Endothelial cell of umbilical vein (primary cell): Measurements from ENCODE around the gene CNNM3. TPM values are rescaled to one million over a fixed set of nuclear protein-coding genes. Genes with fewer than 3 reads are reported as not detected.

Experiments
- BruUV-seq: library from RNA; stranded (reverse); fragments of 400-500 nt; replicated peaks from 2 replicates; lab custom pipeline; 2021; lab: Mats Ljungman, UMichigan
- CTCF ChIA-PET: fragments of 300-600, 350-600 bp; sonication (Branson Sonifier 250); formaldehyde crosslinking; loops from one replicate; lab custom pipeline; 2021; ENCODE audit warnings: antibody characterized with exemption, inconsistent platforms; lab: Charles Lee
- POLR2A ChIA-PET: fragments of 300-600, 350-600 bp; sonication (Branson Sonifier 250); formaldehyde crosslinking; loops from one replicate; lab custom pipeline; 2021; ENCODE audit warnings: antibody characterized with exemption, inconsistent platforms; lab: Charles Lee
- DNase-seq: peaks from one replicate; pipeline ENCODE4 v3.0.0-alpha.2; 2011; ENCODE audit warnings: low read depth, low spot score
- FAIRE-seq: peaks from 2 replicates; lab custom pipeline; 2011; peaks lifted over from hg19 to GRCh38; lab: Jason Lieb, UNC
- H2AFZ ChIP-seq: 2 replicates; pipeline ENCODE4 v1.6.0; 2012; ENCODE audit warnings: low read depth, low read length, control low read depth, inconsistent platforms
- H3K27ac ChIP-seq: 2 replicates; pipeline ENCODE4 v1.5.1; 2011; ENCODE audit warnings: low read depth, mild to moderate bottlenecking, control low read depth, low read length, moderate library complexity; ENCODE audit not compliant: insufficient read depth
- H3K27me3 ChIP-seq, 2 experiments: 2 replicates each; pipeline versions ENCODE4 v1.6.0 to v1.6.1; 2011; ENCODE audit warnings: low read length in 2 of 2, mixed read lengths in 1 of 2; ENCODE audit not compliant: control insufficient read depth in 2 of 2, insufficient read depth in 2 of 2
- H3K36me3 ChIP-seq, 2 experiments: 2 replicates in 1 of 2; 3 replicates in 1 of 2; pipeline ENCODE4 v1.5.1; 2011; ENCODE audit warnings: low read length in 2 of 2, mild to moderate bottlenecking in 1 of 2, moderate library complexity in 1 of 2; ENCODE audit not compliant: control insufficient read depth in 2 of 2, insufficient read depth in 2 of 2; ENCODE audit errors: extremely low read depth in 1 of 2
- H3K4me1 ChIP-seq: 3 replicates; pipeline ENCODE4 v1.5.1; 2011; ENCODE audit warnings: mild to moderate bottlenecking, low read length; ENCODE audit not compliant: control insufficient read depth, insufficient read depth; ENCODE audit errors: extremely low read depth
- H3K4me2 ChIP-seq: 2 replicates; pipeline ENCODE4 v1.6.1; 2011; ENCODE audit warnings: low read length, control low read depth, mixed read lengths; ENCODE audit not compliant: insufficient read depth
- H3K4me3 ChIP-seq, 3 experiments: fragments of 200-600 bp in 1 of 3; sonication (generic), shearing (Covaris generic) in 1 of 3; replicated peaks in 1 of 3; 2 replicates each; pipeline ENCODE4 v1.5.1; 2011 to 2016; ENCODE audit warnings: control low read depth in 3 of 3, low read length in 3 of 3, mild to moderate bottlenecking in 2 of 3, inconsistent platforms in 1 of 3, low read depth in 1 of 3, moderate library complexity in 1 of 3; ENCODE audit not compliant: insufficient read depth in 1 of 3
- H3K79me2 ChIP-seq: 2 replicates; pipeline ENCODE4 v1.6.0; 2012; ENCODE audit warnings: low read length, inconsistent platforms; ENCODE audit not compliant: control insufficient read depth, insufficient read depth
- H3K9ac ChIP-seq: replicated peaks from 2 replicates; pipeline ENCODE3; 2011; ENCODE audit warnings: low read length, control low read depth; ENCODE audit not compliant: insufficient read depth; ENCODE audit errors: extremely low read depth
- H3K9me1 ChIP-seq: replicated peaks from 3 replicates; pipeline ENCODE4 v1.6.0; 2011; ENCODE audit warnings: mild to moderate bottlenecking, low read length; ENCODE audit not compliant: control insufficient read depth, insufficient read depth; ENCODE audit errors: extremely low read depth
- H3K9me3 ChIP-seq: replicated peaks from 2 replicates; pipeline ENCODE4 v1.5.1; 2012; ENCODE audit warnings: low read length, inconsistent platforms; ENCODE audit not compliant: control insufficient read depth, insufficient read depth
- H4K20me1 ChIP-seq: replicated peaks from 2 replicates; pipeline ENCODE3; 2011; ENCODE audit warnings: mild to moderate bottlenecking, low read length; ENCODE audit not compliant: control insufficient read depth, insufficient read depth; ENCODE audit errors: extremely low read depth
- CTCF ChIP-seq, 2 donors: IDR thresholded peaks; 1 replicate in 1 of 2; 2 replicates in 1 of 2; pipeline ENCODE4 v1.5.1; 2011; ENCODE audit warnings: low read length in 2 of 2, mild to moderate bottlenecking in 2 of 2, moderate library complexity in 2 of 2, control low read depth in 1 of 2, inconsistent platforms in 1 of 2, low read depth in 1 of 2; ENCODE audit not compliant: insufficient read depth in 1 of 2; ENCODE audit errors: extremely low read depth in 1 of 2
- EZH2 ChIP-seq: IDR thresholded peaks from 2 replicates; pipeline ENCODE4 v1.6.1; 2012; ENCODE audit warnings: borderline replicate concordance, low read depth, mild to moderate bottlenecking, moderate library complexity, low read length, inconsistent platforms; ENCODE audit not compliant: severe bottlenecking
- FOS ChIP-seq: IDR thresholded peaks from 2 replicates; pipeline ENCODE4 v1.6.1; 2011; ENCODE audit warnings: mild to moderate bottlenecking, low read length, moderate library complexity, borderline replicate concordance; ENCODE audit not compliant: insufficient read depth
- GATA2 ChIP-seq: IDR thresholded peaks from 2 replicates; pipeline ENCODE4 v1.7.0; 2011; ENCODE audit warnings: low read depth, mild to moderate bottlenecking, moderate library complexity, mixed read lengths, low read length; ENCODE audit not compliant: insufficient read length, insufficient read depth
- JUN ChIP-seq: IDR thresholded peaks from 2 replicates; pipeline ENCODE4 v1.6.1; 2011; ENCODE audit warnings: borderline replicate concordance, low read depth; ENCODE audit not compliant: insufficient read length, insufficient read depth
- MAX ChIP-seq: IDR thresholded peaks from 2 replicates; pipeline ENCODE4 v1.6.1; 2011; ENCODE audit not compliant: insufficient read depth, insufficient read length
- MYC ChIP-seq: IDR thresholded peaks from one replicate; pipeline ENCODE4 v1.6.1; 2011; ENCODE audit warnings: mild to moderate bottlenecking, low read depth, low read length
- POLR2A ChIP-seq: IDR thresholded peaks from 2 replicates; pipeline ENCODE4 v1.6.1; 2012; ENCODE audit warnings: low read depth, mild to moderate bottlenecking, control low read depth, low read length
- POLR2AphosphoS5 ChIP-seq: IDR thresholded peaks from 2 replicates; pipeline ENCODE4 v1.6.1; 2012; ENCODE audit warnings: low read depth, mild to moderate bottlenecking, control low read depth, low read length, moderate library complexity; ENCODE audit not compliant: insufficient read depth
- dilution Hi-C: fragments of 300-500 bp; cut with MboI; formaldehyde crosslinking; loops from one replicate; pipeline ENCODE4 v1.15.0; 2019; ENCODE audit warnings: low sequenced_read_pairs; ENCODE audit not compliant: extremely low pct_ligation_motif_present
- intact Hi-C: fragments of 100-400 bp; cut with micrococcal nuclease; formaldehyde crosslinking; loops from one replicate; pipeline ENCODE4 v1.10.0; 2022
- polyA plus RNA-seq, 4 experiments: library from polyadenylated mRNA; depleted of rRNA in 3 of 4; stranded (reverse) in 3 of 4; unstranded in 1 of 4; fragments of >200 nt; gene quantifications; 2 replicates each; pipeline versions ENCODE4 v1.2.1 to v1.2.3, GENCODE V29; 2011 to 2012; ENCODE audit warnings: missing spikeins in 1 of 4
- total RNA-seq: library from RNA; stranded (reverse); gene quantifications from 2 replicates; pipeline ENCODE4 v1.2.3, GENCODE V29; 2021

CNNM3 gene
- total and polyA plus RNA-seq, 2 donors (not counting 3 experiments of a cell fraction or from before 2014, with no cell fraction given) = 13.0 to 14.9 TPM

- dilution Hi-C loops = no loop called here
- ChIA-PET CTCF (no interaction called here), POLR2A (no interaction called here)
- H3K9ac ChIP-seq = no peak overlapping the region
- peaks cover under 1% of the 10 kb centered on the region for H3K4me1 ChIP-seq
- H3K9me1 ChIP-seq = no peaks in the 10 kb centered on the region
- TF ChIP-seq EZH2 (no peak), MAX (no peak), GATA2 (no peak), JUN (no peak), FOS (no peak), MYC (no peak), POLR2AphosphoS5 (no peak), POLR2A (no peak), CTCF (IDR thresholded peaks at IDR 0.05; ENCODE audit: extremely low read depth in 1 of 2, insufficient read depth in 1 of 2, low read depth in 1 of 2, low read length in 2 of 2) (no peak)
- intact Hi-C loops = no loop called here
- no TSS peak for BruUV-seq
- DNase-seq (no peak), FAIRE-seq (no peak)
- no peak overlapping the region for H2AFZ ChIP-seq
- no peaks in the 10 kb centered on the region for H4K20me1 ChIP-seq
- peaks cover 6% of the 10 kb centered on the region for H3K79me2 ChIP-seq
- H3K36me3 ChIP-seq = peaks cover 0 to 12% of the 10 kb centered on the region in 2 experiments
- no peak overlapping the region for H3K4me2 ChIP-seq
- H3K27me3 ChIP-seq = no peaks in the 10 kb centered on the region
- no peak overlapping the region for H3K27ac ChIP-seq
- no peaks in the 10 kb centered on the region for H3K9me3 ChIP-seq
- H3K4me3 ChIP-seq = no peak overlapping the region
These were observed 6.7 kb downstream of the CNNM3 start for GRCh38 chr2:96822786-96823185.
